HL-60/S4 treated with phorbol 12-myristate 13-acetate at 8.2 ng/mL for 4 days and 3 days (cell line): Measurements from ENCODE around the gene SNRPD2.
"Not testable (repeated sequence)": the region's sequence is repeated elsewhere in the genome, so short reads cannot be mapped to it uniquely, and the experiment has no call there.

Experiments
- in situ Hi-C: fragments of 300-500 bp; cut with MboI; formaldehyde crosslinking; loops from 2 replicates; pipeline ENCODE4 v1.15.0; 2022; ENCODE audit warnings: low sequenced_read_pairs

Gene SNRPD2

DNA sequence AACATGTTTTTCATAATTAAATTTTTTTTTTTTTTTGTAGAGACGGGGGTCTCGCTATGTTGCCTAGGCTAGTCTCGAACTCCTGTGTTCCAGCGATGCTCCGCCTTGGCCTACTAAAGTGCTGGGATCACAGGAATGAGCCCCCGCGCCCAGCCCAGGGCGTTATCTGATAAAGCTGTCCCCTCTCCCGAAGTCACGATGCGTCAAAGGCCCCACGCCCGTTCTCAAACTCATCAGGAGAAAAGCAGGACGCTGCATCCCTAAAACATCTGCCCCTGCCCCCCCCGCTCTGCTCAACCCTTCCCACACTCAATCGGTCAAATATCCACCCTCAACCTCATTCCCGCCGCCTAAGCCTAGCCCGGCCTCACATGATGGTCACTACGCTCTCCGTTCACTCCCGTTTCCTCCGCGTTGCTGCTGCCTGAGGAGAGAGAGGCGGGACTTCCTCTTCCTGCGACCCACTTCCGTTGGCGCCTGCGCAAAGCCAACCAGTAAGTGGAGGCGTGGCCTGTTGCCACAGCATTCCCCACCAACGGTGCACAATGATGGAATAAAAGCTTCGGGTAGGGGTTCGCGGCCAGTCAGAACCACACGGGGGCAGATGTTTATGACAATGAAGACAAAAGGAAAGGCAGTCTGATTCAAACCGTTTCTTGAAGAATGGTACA lies at the start of gene SNRPD2:
Gene SNRPD2 (minus strand): TSS at position 438 of the 671 bp plus-strand sequence. CDS start 65 bp downstream, at position 373.
- in situ Hi-C loops: no loop called here

DNA sequence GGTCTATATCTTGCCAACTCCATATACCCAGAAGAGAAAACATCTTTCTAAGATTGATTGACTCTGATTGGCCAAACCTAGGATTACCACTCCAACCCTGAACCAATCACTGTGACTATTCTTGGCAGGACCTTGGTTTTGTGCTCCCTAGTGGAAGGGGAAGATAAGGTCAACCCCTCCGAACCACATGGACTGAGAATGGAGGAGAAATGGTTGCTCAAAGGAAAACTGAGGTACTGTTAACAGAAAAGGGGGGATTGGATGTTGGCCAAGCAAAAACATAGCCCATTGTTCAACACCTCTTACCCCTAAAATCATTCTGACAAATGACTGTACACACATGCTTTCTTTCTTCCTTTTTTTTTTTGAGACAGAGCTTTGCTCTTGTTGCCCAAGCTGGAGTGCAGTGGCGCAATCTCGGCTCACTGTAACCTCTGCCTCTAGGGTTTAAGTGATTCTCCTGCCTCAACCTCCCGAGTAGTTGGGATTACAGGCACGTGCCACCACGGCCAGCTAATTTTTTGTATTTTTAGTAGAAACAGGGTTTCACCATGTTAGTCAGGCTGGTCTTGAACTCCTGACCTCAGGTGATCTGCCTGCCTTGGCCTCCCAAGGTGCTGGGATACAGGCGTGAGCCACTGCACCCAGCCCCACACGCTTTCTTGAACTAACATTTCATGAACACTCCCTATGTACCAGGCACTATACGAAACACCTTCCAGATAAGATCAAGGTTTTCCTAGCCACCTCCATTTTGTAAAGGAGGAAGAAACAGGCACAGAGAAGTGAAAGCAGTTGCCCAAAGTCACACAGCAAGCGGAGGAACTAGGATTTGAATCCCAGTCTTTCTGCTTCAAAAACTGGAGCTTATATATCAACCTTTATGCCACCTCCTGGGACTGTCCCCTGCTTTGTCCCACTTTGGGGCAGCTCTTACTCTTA lies 48.0 kb upstream of the SNRPD2 start:
- in situ Hi-C loops: no loop called here

DNA sequence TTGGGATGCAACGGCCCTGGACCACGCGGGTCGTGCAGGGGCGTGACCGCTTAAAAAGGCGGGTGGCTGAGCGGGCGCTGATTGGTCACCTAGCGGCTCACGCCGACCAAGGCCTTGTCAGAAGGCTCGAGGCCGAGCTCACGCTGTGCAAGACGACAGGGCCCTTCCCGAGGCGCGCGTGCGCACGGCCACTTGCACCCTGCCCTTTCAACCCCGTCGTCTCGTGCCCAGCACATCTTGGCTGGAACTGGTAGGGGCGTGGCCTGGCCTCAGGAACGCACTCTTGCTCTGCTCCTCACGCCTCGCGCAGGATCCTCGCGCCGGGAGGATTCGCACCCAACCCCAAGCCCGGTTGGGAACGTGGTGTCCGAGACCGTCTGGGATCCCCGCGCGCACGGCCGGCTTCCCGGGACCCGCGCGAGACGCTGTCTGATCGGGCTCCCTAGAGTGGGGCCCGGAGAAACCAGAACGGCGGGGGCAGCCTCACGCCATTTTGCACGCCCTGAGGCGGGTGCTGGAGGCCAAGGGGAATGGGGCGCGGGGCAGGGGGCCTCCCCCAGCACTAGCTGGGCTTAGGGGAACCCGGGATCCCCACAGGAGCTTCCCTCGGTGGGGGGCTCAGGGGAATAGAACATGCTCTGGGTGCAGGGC lies 41.5 kb upstream of the SNRPD2 start, which contains the start of gene MEIOSIN:
Gene MEIOSIN (plus strand): TSS at position 280 of the 651 bp plus-strand sequence. CDS start 1,938 bp downstream, outside the sequence.
- in situ Hi-C loops: no loop called here

DNA sequence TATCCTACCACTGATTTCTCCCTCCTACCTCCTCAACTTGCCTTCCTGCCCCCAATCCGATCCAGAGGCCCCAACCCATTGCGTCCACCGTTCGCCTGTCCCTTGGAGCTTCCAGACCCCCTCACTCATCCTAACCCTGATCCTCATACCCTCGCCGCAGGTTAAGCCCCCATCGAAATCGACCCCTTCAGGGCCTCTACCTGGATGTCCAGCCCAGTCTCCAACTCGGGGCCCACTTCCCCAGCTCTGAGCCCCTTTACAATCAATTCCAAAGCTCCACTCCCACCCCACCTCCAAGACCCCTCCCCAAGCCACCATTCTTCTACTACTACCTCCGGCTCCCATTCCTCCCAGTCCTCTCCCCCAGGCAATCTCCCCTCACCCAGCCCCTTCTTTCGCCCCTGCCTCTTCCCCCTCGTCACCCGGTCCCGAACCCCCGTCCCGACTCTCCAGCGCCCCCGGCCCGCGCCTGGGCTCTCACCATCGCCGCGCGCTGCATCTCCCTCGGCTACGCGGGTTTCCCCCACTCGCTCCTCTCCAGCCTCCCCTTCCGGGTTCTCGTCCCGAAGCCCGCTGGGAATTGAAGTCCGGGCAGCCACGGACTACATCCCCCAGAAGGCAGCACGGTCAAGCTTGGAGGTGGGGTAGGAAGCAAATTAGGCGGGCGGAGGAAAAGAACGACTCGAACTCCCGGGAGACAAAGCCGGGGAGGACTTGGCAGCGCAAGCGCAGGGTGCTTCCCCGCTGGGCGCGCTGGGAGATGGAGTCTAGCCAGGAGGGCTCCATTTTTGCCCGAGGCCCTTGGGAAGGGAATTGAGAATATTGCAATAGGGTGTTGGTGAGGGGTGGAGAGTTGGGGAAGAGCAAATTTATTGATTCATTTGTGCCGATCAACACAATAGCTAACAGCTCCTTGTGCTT lies 38.9 kb upstream of the SNRPD2 start, which contains the start of gene FBXO46:
Gene FBXO46 (minus strand): TSS at position 529 of the 921 bp plus-strand sequence. CDS start 17,401 bp downstream, outside the sequence.
- in situ Hi-C loops: no loop called here

DNA sequence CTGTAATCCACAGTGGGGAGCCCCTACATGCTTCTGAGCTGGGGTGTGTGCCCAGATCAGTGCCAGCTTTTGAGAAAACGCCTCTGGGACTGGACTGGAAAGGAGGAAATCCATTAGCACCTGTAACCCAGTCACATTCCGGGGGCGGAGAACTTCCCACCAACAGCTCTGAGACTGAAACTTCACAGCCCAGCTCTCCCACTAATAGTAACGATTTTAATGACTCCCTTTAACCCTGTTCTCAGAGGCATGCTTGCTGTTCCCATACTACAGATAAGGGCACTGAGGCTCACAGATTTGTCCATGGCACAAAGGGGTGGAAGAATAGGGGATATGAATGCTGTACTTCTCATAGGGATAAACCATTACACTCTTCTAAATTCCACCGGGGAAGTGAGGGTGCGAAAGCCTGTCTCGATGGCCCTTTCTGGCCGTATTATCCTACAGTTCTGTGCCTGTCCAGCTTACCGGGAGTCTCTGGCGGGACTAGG lies 38.1 kb upstream of the SNRPD2 start:
- in situ Hi-C loops: no loop called here

DNA sequence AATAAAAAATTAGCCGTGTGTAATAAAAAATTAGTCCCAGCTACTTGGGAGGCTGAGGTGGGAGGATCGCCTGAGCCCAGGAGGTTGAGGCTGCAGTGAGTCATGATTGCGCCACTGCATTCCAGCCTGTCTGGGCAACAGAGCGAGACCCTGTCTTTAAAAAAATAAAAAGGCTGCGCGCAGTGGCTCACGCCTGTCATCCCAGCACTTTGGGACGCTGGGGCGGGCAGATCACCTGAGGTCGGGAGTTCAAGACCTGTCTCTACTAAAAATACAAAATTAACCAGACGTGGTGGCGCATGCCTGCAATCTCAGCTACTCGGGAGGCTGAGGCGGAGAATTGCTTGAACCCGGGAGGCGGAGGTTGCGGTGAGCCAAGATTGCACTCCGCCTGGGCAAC lies 36.9 kb upstream of the SNRPD2 start:
- in situ Hi-C loops: not testable (repeated sequence)

DNA sequence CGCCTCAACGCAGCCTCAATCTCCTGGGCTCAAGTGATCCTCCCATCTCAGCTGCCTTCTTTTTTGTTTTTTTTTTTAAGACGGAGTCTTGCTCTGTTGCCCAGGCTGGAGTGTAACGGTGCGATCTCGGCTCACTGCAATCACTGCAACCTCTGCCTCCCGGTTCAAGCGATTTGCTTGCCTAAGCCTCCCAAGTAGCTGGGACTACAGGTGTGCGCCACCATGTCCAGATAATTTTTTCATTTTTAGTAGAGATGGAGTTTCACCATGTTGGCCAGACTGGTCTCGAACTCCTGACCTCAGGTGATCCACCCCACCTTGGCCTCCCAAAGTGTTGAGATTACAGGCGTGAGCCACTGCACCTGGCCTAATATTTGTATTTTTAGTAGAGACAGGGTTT lies 28.3 kb upstream of the SNRPD2 start:
- in situ Hi-C loops: not testable (repeated sequence)

DNA sequence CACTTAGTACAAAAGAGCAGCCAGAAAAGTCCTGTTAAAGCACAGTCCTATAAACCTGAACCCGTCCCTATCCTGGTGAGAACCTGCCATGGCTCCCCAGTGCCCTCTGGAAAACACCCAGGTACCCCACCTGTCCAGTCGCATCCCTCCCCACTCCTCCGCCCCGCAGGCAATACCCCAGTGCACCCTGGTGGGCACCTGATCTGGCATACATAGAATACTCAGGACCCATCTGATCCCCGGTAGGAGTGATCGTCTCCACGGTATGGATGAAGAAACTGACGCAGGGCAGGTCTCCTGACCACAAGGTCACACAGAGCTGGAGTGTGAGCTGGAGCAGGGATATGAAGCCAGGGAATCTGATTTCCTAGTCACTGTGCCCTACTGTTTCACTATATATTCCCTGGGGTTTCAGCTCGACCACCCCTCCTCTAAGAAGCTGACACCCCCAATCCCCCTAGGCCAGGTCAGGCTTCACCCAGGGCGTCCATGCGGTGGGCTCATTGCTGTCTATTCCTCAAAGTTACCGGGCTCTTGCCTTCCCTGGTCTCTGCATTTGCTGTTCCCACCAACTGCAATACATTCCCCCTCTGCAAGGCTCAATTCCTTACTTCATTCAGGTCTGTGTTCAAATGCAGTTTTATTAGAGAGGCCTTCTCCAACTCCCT lies 26.4 kb upstream of the SNRPD2 start:
- in situ Hi-C loops: no loop called here

DNA sequence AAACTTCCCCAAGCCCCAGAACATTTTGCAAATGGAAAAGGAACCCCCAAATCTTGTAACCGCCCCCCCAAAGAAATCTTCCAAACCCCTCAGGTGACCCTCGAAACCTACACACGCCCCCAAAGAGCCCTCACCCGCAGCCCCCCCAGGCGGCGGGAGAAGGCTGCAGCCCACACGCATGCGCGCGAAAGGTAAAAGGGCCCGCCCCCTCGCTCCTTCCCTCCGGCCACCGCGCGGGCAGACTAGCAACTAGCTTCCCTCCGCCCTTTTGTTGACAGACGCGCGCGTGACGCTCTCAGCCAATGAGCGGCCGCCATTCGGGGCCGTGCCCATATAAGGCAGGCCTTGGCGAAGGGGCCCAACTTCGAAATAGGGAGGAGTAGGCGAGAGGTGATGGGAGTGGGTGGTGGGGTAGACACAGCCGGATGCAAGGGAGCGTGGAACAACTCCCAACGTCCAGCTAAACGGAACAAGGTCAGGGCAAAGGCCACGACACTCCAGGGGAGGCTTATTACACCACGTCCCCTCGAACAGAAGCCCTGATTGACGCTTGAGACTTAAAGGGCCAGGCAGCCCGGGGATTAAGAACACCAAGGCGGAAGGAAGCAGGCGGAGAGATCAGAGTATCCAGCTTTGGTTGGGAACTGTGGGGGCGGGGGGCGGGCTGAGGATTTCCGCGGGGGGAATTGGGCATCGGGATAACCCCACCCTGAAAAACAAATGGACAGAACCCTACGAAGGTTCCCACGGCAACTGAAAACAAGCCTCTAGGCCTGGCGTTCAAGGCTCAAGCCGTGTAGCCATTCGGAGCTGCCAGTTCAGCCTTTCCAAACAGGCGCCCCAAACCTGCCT lies 25.6 kb upstream of the SNRPD2 start:
- in situ Hi-C loops: no loop called here

DNA sequence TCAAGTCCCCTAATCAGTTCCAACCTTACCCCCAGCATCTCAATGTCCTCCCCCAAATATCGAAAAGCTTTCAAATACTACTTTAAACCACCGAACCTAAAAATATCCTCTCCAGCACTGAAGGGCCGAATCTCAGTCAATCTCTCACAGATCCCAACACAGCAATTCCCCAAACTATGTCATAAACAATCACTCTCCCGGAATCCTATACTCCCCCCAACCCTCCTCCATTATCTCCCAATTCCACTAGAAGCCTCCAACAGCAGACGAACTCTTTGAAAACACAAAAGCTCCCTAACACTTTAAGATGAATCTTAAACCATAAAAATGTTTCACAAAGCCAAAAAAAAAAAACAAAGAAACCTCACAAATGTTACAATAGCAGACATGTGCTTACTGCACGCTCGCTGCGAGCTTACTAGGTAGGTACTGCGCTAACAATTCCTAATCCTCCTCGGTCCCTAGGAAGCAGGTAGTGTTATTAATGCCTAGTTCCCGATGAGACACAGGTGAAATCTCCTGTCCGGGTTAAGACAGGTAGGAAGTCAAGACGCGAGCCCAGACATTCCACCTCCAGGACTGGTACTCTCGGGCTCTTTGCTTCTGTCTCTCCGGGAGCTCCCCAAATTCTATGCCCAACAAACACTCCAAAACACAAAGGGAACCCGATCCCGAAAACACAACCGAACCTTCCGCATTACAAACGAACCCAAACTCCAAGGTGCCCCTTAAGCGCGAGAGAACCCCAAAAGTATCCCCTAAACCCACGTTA lies 24.8 kb upstream of the SNRPD2 start:
- in situ Hi-C loops: no loop called here

DNA sequence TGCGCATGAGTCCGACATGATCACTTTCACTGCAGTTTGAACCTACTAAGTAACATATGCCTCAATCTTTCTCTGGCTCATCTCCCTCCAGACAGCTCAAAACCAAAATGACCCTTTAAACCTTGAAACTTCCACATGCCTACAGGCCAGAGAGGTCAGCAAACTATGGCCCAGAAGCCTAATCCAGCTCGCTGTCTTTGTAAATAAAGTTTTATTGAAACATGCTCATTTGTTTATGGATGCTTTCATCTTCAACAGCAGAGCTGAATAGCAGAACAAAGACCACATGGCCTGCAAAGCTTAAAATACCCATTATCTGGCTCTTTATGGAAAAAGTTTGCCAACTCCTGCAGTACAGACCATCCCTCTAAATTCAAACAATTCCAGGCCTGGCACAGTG lies 23.4 kb upstream of the SNRPD2 start:
- in situ Hi-C loops: no loop called here

DNA sequence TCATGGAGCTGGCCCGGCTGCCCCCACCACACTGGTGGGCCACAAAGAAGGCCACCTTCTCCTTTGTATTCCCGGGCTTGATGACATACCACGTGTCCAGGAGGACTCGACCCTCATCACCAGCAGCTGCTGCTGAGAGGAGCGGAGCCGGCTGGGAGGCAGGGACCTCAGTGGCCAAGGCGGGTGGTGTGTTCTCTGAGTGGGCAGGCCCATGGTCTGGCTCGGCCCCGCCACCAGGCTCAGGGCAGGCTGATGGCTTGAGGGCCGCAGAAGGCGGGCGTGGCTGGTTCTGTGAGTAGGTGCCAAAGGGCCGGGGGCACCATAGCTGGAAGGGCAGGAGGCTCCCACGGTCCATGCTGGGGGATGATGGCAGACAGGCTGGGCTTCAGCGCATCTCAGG lies 21.4 kb upstream of the SNRPD2 start:
- in situ Hi-C loops: no loop called here

DNA sequence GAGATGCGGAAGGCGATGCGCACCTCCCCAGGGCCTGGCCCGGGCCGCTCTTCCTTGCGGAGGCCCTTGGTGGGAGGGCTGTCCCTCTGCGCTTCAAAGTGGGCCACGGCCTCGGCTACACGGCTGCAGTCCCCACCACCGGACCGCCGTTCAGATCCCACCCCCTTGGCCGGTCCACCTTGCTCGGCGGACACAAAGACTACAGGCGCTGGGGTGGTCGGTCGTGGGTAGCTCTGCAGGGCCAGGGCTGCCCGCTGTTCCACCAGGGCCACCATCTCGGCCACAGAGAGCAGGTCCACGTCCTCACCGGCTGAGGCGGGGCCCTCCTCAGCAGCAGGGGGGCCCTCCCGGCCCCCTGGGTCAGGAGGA lies 20.9 kb upstream of the SNRPD2 start:
- in situ Hi-C loops: no loop called here

DNA sequence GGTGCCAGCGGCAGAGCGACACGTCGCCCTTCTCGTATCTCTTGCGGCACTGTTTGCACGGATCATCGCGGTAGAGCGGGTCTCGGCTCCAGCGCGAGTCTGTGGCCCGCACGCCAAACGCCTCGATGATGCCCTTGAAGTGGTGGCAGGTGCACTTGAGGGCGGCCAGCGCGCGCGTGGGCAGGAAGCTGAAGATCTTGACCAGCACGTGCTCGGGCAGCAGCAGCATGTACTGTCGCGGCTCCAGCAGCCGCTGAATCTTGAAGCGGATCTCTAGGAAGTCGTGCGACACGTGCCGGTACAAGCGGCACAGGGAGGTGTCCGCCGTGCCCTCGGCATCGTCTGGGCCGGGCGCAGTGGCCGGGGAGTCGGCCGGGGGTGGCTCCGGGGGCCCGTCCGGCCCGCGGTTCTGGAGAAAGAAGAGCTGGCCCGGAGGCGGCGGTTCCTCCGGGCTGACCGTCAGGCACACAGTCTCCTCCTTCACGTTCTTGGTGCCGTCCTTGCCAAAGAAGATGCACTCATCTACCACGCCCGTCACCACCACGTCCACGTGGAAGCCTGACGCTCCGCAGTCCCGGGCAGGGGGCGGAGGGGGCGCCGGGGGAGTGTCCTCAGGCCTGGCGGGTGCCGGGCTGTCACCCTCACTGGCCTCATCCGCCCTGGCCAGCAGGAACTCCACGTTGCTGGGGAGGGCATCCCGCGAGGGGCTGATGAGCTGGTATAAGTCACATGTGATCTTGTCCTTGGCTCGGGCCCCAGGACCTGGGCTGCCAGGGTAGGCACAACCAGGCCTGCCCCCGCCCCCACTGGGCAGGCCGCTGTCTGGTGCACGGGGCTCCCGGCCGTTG lies 20.3 kb upstream of the SNRPD2 start:
- in situ Hi-C loops: no loop called here

DNA sequence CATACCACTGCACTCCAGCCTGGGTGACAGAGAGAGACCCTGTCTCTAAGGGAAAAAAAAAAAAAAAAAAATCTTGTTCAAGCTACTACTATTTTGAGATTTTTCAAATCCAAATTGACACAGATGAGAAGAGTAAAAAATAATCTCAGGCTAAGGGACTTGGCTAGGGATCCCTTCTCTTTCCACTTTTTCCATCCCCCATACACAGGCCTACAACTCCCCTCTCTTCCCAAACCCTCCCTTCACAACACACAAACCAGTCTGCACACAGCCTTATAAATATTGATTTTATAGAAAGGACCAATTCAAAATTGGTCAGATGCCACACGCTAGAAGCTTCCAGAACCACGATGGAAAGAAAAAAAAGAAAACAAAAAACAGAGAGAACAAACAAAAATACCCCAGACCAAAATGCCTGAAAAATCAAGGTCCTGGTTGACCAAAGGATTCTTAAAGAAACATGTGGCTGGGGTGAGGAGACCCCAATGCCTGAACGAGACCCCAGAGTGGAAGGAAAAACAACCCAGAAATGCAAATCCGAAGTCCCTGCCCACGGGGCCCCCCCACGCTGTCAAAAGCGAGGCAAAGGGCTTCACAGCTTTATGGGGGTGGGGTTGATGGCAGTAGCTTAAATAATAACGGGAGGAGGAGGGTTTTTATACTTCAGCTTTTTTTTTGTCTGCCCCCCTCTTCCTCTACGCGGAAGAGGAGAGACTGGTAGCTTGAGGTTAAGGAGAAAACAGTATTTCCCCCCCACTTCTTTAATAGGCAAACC lies 18.8 kb upstream of the SNRPD2 start:
- in situ Hi-C loops: no loop called here

DNA sequence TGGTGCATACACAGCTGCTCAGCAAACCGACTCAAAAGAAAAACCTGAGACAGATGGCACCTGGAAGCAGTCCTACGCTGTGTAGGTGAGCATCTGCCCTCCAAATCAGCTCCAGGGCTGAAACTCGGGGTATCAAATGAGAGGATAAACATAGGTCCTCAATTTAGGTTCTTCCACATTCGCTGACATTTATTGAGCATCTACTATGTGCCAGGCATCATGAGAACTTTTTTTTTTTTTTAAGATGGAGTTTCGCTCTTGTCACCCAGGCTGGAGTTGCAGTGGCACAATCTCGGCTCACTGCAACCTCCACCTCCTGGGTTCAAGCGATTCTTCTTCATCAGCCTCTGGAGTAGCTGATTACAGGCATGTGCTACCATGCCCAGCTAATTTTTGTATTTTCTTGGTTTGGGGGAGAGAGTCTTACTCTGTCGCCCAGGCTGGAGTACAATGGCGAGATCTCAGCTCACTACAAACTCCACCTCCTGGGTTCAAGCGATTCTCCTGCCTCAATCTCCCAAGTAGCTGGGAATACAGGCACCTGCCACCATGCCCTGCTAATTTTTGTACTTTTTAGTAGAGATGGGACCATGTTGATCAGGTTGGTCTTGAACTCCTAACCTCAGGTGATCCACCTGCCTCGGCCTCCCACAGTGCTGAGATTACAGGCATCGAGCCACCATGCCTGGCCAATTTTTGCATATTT lies 14.1 kb upstream of the SNRPD2 start:
- in situ Hi-C loops: no loop called here
